ENCODE results near the gene BLNK. TPM values are rescaled to one million over a fixed set of nuclear protein-coding genes. Genes with fewer than 3 reads are reported as not detected.
A peak's percentile ranks its signal among the peaks of the same experiment; 100 is the strongest.

BLNK gene
- total RNA-seq, 1 donor, result not detected

DNA sequence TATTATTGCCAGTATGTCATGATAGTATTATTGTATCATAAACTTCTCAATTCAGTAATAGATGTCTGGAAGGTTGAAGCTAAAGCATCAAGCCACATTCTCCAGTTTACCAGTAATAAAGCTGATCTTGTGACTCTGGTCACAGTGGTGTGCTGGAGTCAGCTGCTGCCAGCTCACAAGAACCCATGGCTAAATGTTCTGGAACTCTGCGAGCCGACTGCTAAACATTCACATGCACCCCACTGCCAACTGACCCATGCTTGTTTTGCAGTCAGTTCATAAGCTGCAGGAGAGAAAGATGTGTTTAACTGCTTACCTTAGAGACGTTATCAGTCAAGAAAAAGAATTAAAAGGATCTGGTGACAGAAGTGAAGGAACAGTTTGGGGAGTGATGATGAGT, 27.0 kb upstream of the BLNK start:
- H3K4me3 ChIP-seq (ENCODE audit: low read depth, low read length), result no peak overlapping the region
- no peak for DNase-seq (ENCODE audit: low read depth)
- TF ChIP-seq, protein P1, sequence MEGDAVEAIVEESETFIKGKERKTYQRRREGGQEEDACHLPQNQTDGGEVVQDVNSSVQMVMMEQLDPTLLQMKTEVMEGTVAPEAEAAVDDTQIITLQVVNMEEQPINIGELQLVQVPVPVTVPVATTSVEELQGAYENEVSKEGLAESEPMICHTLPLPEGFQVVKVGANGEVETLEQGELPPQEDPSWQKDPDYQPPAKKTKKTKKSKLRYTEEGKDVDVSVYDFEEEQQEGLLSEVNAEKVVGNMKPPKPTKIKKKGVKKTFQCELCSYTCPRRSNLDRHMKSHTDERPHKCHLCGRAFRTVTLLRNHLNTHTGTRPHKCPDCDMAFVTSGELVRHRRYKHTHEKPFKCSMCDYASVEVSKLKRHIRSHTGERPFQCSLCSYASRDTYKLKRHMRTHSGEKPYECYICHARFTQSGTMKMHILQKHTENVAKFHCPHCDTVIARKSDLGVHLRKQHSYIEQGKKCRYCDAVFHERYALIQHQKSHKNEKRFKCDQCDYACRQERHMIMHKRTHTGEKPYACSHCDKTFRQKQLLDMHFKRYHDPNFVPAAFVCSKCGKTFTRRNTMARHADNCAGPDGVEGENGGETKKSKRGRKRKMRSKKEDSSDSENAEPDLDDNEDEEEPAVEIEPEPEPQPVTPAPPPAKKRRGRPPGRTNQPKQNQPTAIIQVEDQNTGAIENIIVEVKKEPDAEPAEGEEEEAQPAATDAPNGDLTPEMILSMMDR (IDR thresholded peaks at IDR 0.05; ENCODE audit: insufficient read depth, low read depth, low read length), result no peak

DNA sequence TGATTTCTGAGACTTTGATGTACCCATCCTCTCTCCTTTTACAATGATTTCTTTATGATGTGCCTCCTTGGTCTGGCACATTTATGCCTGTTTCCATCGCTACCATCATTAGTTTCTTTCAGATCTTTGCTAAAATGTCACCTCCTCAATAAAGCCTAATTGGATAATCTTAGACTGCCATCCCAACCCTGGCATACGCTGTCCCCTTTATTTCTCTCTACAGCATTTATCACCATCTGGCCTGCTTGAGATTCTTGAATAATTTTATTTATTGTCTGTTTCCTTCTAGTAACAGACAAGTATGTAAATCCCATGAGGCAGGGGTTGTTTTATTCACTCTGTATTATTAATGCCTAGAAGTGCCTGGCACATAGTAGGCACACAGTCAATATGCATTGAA, 26.1 kb upstream of the BLNK start:
- H3K4me3 ChIP-seq (ENCODE audit: low read depth, low read length), result no peak overlapping the region
- DNase-seq (ENCODE audit: low read depth), result no peak
- TF ChIP-seq, protein P1 (IDR thresholded peaks at IDR 0.05; ENCODE audit: insufficient read depth, low read depth, low read length), result no peak

DNA sequence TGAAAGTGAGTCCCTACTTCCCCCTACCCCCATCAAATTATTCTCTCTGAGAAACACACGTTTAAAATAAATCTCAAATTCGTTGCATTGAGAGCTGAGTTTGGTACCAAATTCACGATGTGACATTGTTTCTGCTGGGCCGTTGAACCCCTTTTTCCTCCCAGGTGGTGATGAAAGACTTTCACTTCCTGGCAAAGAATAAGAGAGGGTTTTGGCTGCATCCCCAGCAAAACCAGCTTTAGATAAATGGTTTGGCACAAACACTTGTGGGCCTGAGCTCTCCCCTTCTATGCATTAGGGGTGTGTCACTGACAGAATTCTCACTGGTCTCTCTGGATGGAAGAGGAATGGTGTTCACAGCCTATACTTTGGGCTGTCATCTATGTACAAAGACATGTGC, 24.1 kb upstream of the BLNK start:
- no peak overlapping the region for H3K4me3 ChIP-seq (ENCODE audit: low read depth, low read length)
- TF ChIP-seq, protein P1 (IDR thresholded peaks at IDR 0.05; ENCODE audit: insufficient read depth, low read depth, low read length), result no peak
- DNase-seq (ENCODE audit: low read depth), result no peak

DNA sequence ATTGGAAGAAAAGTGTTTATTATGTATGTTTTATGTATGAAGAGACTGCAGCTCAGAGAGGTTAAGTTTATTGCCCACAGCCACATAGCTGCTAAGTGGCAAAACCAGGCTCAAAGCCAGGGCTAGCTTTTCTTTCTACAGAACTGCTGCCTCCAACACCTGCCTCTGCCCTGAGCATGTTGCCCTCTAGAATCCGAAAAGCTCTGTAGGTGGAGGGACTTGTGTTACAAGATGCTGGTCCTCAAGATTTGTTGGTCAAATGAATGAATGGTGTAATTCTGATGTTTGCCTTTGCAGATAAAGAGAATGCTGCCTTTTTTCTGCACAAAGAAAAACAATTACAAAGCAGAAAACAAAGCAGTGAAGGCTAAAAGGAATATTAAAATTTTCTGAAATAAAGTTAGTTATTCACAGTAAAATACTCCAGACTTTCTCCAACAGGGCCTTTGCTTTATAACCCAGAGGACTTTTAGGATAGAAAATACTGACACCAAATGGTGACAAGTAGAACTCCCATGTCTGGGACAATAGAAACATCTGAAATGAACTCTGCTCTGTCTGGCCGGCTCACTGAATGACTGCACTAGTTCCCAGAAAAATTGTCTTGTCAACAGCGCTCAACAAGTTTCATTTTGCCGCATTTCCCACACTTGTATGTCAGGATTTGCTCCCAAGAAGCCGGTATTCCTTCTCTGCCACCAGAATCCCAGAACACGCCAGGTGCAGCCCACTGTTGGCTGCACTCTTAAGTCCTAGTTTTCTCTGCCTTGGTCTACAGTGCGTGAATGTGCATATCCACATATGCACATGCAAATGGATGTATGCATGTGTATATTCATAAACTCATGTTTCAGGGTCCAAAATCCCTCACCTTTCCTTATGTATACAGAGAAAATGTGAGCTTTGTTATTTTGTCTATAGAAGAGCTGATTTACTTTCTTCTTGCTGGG, 21.9 kb upstream of the BLNK start:
- TF ChIP-seq, protein P1 (IDR thresholded peaks at IDR 0.05; ENCODE audit: insufficient read depth, low read depth, low read length), result peak; percentile 45
- DNase-seq (ENCODE audit: low read depth), result peak; percentile 47
- H3K4me3 ChIP-seq (ENCODE audit: low read depth, low read length), result no peak overlapping the region

DNA sequence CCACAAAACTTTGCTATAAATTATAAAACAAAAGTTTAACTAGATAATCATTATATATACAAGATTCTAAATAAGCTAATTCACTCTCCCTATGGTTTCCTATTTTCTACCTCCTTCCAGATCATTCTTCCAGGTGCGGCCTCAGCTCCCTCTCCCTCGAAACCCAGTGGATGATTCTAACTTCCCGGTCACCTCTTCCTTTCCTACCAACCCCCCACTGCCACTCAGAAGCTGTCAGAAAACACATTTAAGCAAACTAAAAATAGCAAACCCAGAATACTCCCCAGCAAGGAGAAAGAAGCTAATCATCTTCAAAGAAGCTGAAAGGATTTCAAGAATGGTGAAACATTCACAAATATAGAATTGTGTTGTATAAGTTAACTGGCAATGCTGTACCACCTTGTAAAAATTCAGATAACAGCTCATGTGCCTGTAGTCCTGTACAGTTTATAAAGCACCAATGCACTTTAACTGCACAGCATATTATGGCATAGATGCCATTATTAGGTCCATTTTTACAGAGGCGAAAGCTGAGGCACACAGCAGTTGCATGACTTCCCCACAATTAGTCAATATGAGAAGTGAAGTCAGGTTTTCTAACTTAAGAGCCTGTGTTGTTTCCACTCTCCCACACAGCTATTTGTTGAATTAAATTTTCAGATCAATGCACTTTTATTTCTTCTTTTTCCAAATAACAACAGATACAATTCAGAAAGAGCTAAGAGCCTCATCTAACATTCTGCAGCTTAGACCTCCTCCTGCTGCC, 19.2 kb upstream of the BLNK start:
- TF ChIP-seq, protein P1 (IDR thresholded peaks at IDR 0.05; ENCODE audit: insufficient read depth, low read depth, low read length), result no peak
- H3K4me3 ChIP-seq (ENCODE audit: low read depth, low read length), result no peak overlapping the region
- no peak for DNase-seq (ENCODE audit: low read depth)

DNA sequence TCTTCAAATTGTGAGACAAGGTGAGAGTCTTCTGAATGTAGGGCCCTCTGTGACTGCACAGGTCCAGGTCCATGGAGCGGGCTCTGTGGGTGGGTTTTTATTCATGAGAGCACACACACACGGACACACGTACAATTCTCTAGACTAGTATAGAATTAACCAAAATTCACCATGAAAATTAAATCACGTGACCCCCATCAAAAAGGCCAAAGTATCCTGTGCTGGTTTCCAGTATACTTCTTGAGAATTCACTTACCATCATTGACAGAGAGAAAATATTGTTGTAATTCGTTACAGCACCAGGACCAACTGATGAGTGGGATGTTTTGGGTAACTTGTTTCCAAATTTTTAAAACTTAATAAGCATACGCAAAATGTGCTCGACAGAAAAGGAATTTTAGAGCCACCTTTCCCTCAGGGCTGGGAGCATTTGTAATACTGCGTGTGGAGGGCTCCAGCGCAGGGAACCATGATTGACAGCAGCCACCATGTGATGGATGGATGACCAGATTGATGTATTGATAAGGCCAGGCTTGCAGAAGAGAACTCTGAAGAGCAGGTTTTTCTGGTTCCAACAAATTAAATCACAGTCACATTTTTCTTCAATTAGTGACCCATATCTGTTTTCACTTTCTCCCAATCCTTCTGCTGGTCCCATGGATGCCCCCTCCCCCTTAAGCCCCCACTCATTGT, 18.0 kb upstream of the BLNK start:
- DNase-seq (ENCODE audit: low read depth), result no peak
- TF ChIP-seq, protein P1 (IDR thresholded peaks at IDR 0.05; ENCODE audit: insufficient read depth, low read depth, low read length), result no peak
- no peak overlapping the region for H3K4me3 ChIP-seq (ENCODE audit: low read depth, low read length)

Measured in fibroblast of villous mesenchyme (primary cell).